SU-DHL-6 (cell line): ENCODE measurements around the gene HIVEP2.

Experiments
- H2AFZ ChIP-seq: fragments of 200-600 bp; sonication (generic); 2 replicates; pipeline ENCODE4 v1.6.1; 2014; ENCODE audit warnings: low read depth, mild to moderate bottlenecking, moderate library complexity, mixed read lengths, antibody characterized with exemption, low read length; ENCODE audit not compliant: severe bottlenecking
- H3F3A ChIP-seq: fragments of 200-600 bp; shearing (Covaris generic); 2 replicates; pipeline ENCODE4 v1.6.0; 2016; ENCODE audit warnings: antibody characterized with exemption, mild to moderate bottlenecking; ENCODE audit not compliant: insufficient read depth
- H3K27ac ChIP-seq: fragments of 200-600 bp; sonication (generic); 2 replicates; pipeline ENCODE4 v1.5.1; 2016; ENCODE audit warnings: low read depth, mild to moderate bottlenecking, low read length, moderate library complexity, mixed read lengths
- H3K27me3 ChIP-seq: fragments of 200-600 bp; sonication (generic), shearing (Covaris generic); 2 replicates; pipeline ENCODE4 v1.6.0; 2014; ENCODE audit warnings: mild to moderate bottlenecking, low read length
- H3K36me3 ChIP-seq: fragments of 200-600 bp; sonication (generic); 2 replicates; pipeline ENCODE4 v1.6.1; 2014; ENCODE audit warnings: mild to moderate bottlenecking, low read length, mixed read lengths
- H3K4me2 ChIP-seq: fragments of 300-600, 200-600 bp; shearing (Covaris generic), sonication (generic); 2 replicates; pipeline ENCODE4 v1.6.0; 2014; ENCODE audit warnings: low read length, low read depth, mild to moderate bottlenecking; ENCODE audit not compliant: poor library complexity, severe bottlenecking
- H3K4me3 ChIP-seq: fragments of 200-600 bp; sonication (generic); 2 replicates; pipeline ENCODE4 v1.5.1; 2014; ENCODE audit warnings: antibody characterized with exemption, low read length, mild to moderate bottlenecking, mixed read lengths; ENCODE audit not compliant: insufficient read depth, poor library complexity, severe bottlenecking
- H3K79me2 ChIP-seq: fragments of 200-600 bp; sonication (generic); 2 replicates; pipeline ENCODE4 v1.6.1; 2014; ENCODE audit warnings: mild to moderate bottlenecking, low read length, moderate library complexity; ENCODE audit not compliant: insufficient read depth
- H3K9ac ChIP-seq: fragments of 200-600 bp; sonication (generic); 2 replicates; pipeline ENCODE4 v1.7.0; 2014; ENCODE audit warnings: mild to moderate bottlenecking, low read length
- H3K9me2 ChIP-seq: fragments of 200-600 bp; sonication (generic); replicated peaks from 2 replicates; pipeline ENCODE4 v1.6.1; 2014; ENCODE audit warnings: low read length; ENCODE audit not compliant: insufficient read depth
- H3K9me3 ChIP-seq: fragments of 200-600 bp; sonication (generic); 2 replicates; pipeline ENCODE4 v1.6.1; 2014; ENCODE audit warnings: low read length, mixed read lengths; ENCODE audit not compliant: insufficient read depth
- H4K20me1 ChIP-seq: fragments of 200-600 bp; sonication (generic); 2 replicates; pipeline ENCODE4 v1.6.1; 2014; ENCODE audit warnings: low read depth, mild to moderate bottlenecking, antibody characterized with exemption, low read length, moderate library complexity, mixed read lengths
- EZH2phosphoT487 ChIP-seq: fragments of 200-600 bp; sonication (generic), shearing (Covaris generic); conservative IDR thresholded peaks from 2 replicates; pipeline ENCODE4 v1.6.1; 2018; ENCODE audit warnings: mild to moderate bottlenecking, antibody characterized with exemption, low read length, moderate library complexity, mixed read lengths
- TF ChIP-seq, protein P1 (sequence below): fragments of 200-600 bp; sonication (generic); IDR thresholded peaks from one replicate; pipeline ENCODE4 v1.5.1; 2017; ENCODE audit warnings: antibody characterized with exemption, mild to moderate bottlenecking, low read length, moderate library complexity; ENCODE audit not compliant: insufficient read depth, poor library complexity, severe bottlenecking

Gene HIVEP2

GRCh38 chr6:142857796-142858555, 87.0 kb downstream of the HIVEP2 start:
- H3K4me2 ChIP-seq: peak overlapping the region; percentile 79
- no peaks in the 10 kb centered on the region for H3K9me3 ChIP-seq
- peak overlapping the region; percentile 34 for H3K4me3 ChIP-seq
- peaks cover 27% of the 10 kb centered on the region for H3F3A ChIP-seq
- peak overlapping the region; percentile 89 for H3K27ac ChIP-seq
- H3K9ac ChIP-seq: peak overlapping the region; percentile 37
- H3K36me3 ChIP-seq: no peaks in the 10 kb centered on the region
- no peaks in the 10 kb centered on the region for H3K9me2 ChIP-seq
- TF ChIP-seq, protein P1, sequence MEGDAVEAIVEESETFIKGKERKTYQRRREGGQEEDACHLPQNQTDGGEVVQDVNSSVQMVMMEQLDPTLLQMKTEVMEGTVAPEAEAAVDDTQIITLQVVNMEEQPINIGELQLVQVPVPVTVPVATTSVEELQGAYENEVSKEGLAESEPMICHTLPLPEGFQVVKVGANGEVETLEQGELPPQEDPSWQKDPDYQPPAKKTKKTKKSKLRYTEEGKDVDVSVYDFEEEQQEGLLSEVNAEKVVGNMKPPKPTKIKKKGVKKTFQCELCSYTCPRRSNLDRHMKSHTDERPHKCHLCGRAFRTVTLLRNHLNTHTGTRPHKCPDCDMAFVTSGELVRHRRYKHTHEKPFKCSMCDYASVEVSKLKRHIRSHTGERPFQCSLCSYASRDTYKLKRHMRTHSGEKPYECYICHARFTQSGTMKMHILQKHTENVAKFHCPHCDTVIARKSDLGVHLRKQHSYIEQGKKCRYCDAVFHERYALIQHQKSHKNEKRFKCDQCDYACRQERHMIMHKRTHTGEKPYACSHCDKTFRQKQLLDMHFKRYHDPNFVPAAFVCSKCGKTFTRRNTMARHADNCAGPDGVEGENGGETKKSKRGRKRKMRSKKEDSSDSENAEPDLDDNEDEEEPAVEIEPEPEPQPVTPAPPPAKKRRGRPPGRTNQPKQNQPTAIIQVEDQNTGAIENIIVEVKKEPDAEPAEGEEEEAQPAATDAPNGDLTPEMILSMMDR: no peak
- TF ChIP-seq EZH2phosphoT487: no peak
- no peaks in the 10 kb centered on the region for H4K20me1 ChIP-seq
- H3K27me3 ChIP-seq: no peaks in the 10 kb centered on the region
- no peaks in the 10 kb centered on the region for H3K79me2 ChIP-seq
- H2AFZ ChIP-seq: no peak overlapping the region

DNA sequence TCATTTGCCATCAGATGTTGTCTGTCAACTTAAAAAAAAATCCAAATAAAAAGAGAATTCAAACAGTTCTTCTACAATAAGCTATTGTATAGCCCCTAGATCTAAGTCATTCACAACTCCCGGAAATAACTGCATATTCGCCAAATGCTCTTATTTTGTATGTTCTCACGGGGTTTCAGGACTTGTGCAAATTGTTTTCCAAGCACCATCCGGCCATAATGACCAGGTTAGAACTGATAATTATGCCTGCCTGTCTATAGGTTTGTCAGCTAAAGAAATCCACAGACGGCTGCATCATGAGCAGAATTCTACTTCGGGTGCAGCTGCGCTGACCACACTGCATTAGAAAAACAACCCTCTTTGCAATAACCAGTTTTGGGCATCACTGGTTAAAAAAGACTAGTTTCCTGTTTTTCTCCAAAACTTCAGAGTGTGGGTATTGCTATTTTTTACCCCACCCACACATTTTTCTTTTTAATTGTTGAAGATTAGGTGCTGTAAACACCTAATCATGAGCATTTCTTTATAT, 87.7 kb downstream of the HIVEP2 start:
- Histone ChIP-seq H2AFZ (no peak overlapping the region), H3K4me3 (peak overlapping the region; percentile 34), H3K9ac (peak overlapping the region; percentile 37), H3K4me2 (peak overlapping the region; percentile 79), H3K79me2 (no peaks in the 10 kb centered on the region), H3K9me3 (no peaks in the 10 kb centered on the region), H4K20me1 (no peaks in the 10 kb centered on the region), H3F3A (peaks cover 27% of the 10 kb centered on the region), H3K27me3 (no peaks in the 10 kb centered on the region), H3K9me2 (no peaks in the 10 kb centered on the region), H3K27ac (peak overlapping the region; percentile 89), H3K36me3 (no peaks in the 10 kb centered on the region)
- TF ChIP-seq, protein P1: no peak
- no peak for TF ChIP-seq EZH2phosphoT487

GRCh38 chr6:142856624-142857232, 88.2 kb downstream of the HIVEP2 start:
- H4K20me1 ChIP-seq: no peaks in the 10 kb centered on the region
- peak overlapping the region; percentile 34 for H3K4me3 ChIP-seq
- peak overlapping the region; percentile 37 for H3K9ac ChIP-seq
- H3F3A ChIP-seq: peaks cover 27% of the 10 kb centered on the region
- peak overlapping the region; percentile 79 for H3K4me2 ChIP-seq
- H3K79me2 ChIP-seq: no peaks in the 10 kb centered on the region
- no peaks in the 10 kb centered on the region for H3K27me3 ChIP-seq
- no peak overlapping the region for H2AFZ ChIP-seq
- H3K9me3 ChIP-seq: no peaks in the 10 kb centered on the region
- TF ChIP-seq, protein P1: no peak
- no peak for TF ChIP-seq EZH2phosphoT487
- H3K36me3 ChIP-seq: no peaks in the 10 kb centered on the region
- H3K9me2 ChIP-seq: no peaks in the 10 kb centered on the region
- H3K27ac ChIP-seq: peak overlapping the region; percentile 89
